ENCODE results near the gene FXYD5. TPM values are rescaled to one million over a fixed set of nuclear protein-coding genes. Genes with fewer than 3 reads are reported as not detected.

The FXYD5 gene
- total and polyA plus RNA-seq, 4 donors = 2.2 to 22.0 (median 7.3) TPM

- WGBS = 33% methylated on average over 12 of the region's 12 CpGs
- no peaks in the 10 kb centered on the region for H3K27me3 ChIP-seq (ENCODE audit: control insufficient read depth in 4 of 4, insufficient read depth in 4 of 4, low read length in 3 of 4)
- peak overlapping the region; percentile 78 to 79 for H3K9ac ChIP-seq (ENCODE audit: low read depth in 1 of 2, low read length in 2 of 2)
- peak overlapping the region; percentile 97 to 99 for H3K27ac ChIP-seq (ENCODE audit: low read depth in 1 of 2, low read length in 2 of 2)
- H3K4me1 ChIP-seq (ENCODE audit: control insufficient read depth in 4 of 4, insufficient read depth in 4 of 4, low read length in 3 of 4) = peaks cover 16 to 52% (median 38%) of the 10 kb centered on the region in 4 donors
- peak overlapping the region; percentile 50 to 68 (median 51) for H3K4me3 ChIP-seq (ENCODE audit: low read depth in 1 of 3, low read length in 3 of 3)
- DNase-seq (ENCODE audit: low spot score) = no peak
- no peaks in the 10 kb centered on the region for H3K9me3 ChIP-seq (ENCODE audit: control insufficient read depth in 4 of 4, low read length in 3 of 4)
- no peaks in the 10 kb centered on the region for H3K36me3 ChIP-seq (ENCODE audit: control insufficient read depth in 4 of 4, insufficient read depth in 3 of 4, low read depth in 1 of 4, low read length in 3 of 4)
- TF ChIP-seq JUND (IDR thresholded peaks at IDR 0.05) = no peak
- TF ChIP-seq REST (IDR thresholded peaks at IDR 0.05) = no peak
- TF ChIP-seq, protein P1, sequence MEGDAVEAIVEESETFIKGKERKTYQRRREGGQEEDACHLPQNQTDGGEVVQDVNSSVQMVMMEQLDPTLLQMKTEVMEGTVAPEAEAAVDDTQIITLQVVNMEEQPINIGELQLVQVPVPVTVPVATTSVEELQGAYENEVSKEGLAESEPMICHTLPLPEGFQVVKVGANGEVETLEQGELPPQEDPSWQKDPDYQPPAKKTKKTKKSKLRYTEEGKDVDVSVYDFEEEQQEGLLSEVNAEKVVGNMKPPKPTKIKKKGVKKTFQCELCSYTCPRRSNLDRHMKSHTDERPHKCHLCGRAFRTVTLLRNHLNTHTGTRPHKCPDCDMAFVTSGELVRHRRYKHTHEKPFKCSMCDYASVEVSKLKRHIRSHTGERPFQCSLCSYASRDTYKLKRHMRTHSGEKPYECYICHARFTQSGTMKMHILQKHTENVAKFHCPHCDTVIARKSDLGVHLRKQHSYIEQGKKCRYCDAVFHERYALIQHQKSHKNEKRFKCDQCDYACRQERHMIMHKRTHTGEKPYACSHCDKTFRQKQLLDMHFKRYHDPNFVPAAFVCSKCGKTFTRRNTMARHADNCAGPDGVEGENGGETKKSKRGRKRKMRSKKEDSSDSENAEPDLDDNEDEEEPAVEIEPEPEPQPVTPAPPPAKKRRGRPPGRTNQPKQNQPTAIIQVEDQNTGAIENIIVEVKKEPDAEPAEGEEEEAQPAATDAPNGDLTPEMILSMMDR (IDR thresholded peaks at IDR 0.05; ENCODE audit: low read depth, low read length, missing input control) = no peak
- no peak for TF ChIP-seq EGR1 (IDR thresholded peaks at IDR 0.05; ENCODE audit: low read depth in 2 of 2)
- TF ChIP-seq HNF4A (conservative IDR thresholded peaks at IDR 0.05) = no peak
- TF ChIP-seq YY1 (IDR thresholded peaks at IDR 0.05) = no peak
- no peak for TF ChIP-seq NR2F2 (IDR thresholded peaks at IDR 0.05)
- TF ChIP-seq RAD21 (IDR thresholded peaks at IDR 0.05) = no peak
- TF ChIP-seq FOXA1 (IDR thresholded peaks at IDR 0.05) = no peak
- TF ChIP-seq SP1 (IDR thresholded peaks at IDR 0.05) = no peak
- TF ChIP-seq, protein P2, sequence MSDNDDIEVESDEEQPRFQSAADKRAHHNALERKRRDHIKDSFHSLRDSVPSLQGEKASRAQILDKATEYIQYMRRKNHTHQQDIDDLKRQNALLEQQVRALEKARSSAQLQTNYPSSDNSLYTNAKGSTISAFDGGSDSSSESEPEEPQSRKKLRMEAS (IDR thresholded peaks at IDR 0.05) = no peak
- TF ChIP-seq HNF4G (IDR thresholded peaks at IDR 0.05) = no peak
- no peak for TF ChIP-seq GABPA (IDR thresholded peaks at IDR 0.05 in 1 of 2, conservative IDR thresholded peaks at IDR 0.05 in 1 of 2)
- no peak for TF ChIP-seq TAF1 (conservative IDR thresholded peaks at IDR 0.05)
- no peak for TF ChIP-seq FOXA2 (IDR thresholded peaks at IDR 0.05)
- TF ChIP-seq ATF3 (IDR thresholded peaks at IDR 0.05) = no peak
- TF ChIP-seq RXRA (IDR thresholded peaks at IDR 0.05) = no peak
- TF ChIP-seq ZBTB33 (IDR thresholded peaks at IDR 0.05) = no peak
These were observed 14.2 kb upstream of the FXYD5 start for GRCh38 chr19:35140207-35140961.

Data from liver (tissue), 9 donors.